RPMI7951 (cell line): ENCODE measurements around the gene MEN1. TPM values are rescaled to one million over a fixed set of nuclear protein-coding genes. Genes with fewer than 3 reads are reported as not detected.

ENCODE experiments used
- DNase-seq: peaks from one replicate; pipeline ENCODE4 v3.0.0-alpha.2; 2012; ENCODE audit warnings: low read depth
- total RNA-seq: library from RNA; depleted of rRNA; stranded (reverse); fragments of >200 nt; shearing (Covaris generic); gene quantifications from 2 replicates; pipeline ENCODE4 v1.2.3, GENCODE V29; 2014

The MEN1 gene
- total RNA-seq, 1 experiment from 2014 or later, result 11.7 TPM

DNA sequence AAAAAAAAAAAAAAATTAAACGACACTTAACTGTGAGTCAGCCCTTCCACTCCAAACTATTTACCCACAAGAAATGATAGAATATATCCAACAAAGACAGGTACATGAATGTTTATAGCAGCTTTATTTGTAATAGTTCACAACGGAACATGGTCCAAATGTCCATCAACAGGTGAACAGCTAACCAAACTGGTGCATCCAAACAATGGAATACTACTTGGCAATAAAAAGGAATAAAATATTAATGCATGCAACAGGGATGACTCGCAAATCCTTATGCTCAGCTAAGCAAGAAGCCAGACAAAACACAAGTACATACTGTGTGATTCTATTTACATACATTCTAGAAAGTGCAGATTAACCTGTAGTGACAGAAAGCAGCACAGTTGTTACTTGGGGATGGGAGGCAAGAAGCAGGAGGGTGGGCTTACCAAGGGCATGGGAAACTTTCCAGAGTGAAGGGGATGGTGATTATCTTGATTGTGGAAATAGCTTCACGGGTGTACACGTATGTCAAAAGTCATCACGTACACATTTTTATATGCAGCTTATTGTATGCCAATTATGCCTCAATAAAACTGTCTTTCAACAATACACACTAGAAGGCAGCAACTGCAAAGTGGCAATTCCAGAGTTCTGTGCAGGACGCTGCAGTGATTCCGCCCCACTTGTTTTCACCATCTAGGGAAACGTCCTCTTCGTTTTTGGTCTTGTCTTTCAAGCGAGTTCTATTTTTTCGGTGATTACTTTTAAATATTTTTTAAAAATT is 25.4 kb downstream of the MEN1 start:
- no peak for DNase-seq

DNA sequence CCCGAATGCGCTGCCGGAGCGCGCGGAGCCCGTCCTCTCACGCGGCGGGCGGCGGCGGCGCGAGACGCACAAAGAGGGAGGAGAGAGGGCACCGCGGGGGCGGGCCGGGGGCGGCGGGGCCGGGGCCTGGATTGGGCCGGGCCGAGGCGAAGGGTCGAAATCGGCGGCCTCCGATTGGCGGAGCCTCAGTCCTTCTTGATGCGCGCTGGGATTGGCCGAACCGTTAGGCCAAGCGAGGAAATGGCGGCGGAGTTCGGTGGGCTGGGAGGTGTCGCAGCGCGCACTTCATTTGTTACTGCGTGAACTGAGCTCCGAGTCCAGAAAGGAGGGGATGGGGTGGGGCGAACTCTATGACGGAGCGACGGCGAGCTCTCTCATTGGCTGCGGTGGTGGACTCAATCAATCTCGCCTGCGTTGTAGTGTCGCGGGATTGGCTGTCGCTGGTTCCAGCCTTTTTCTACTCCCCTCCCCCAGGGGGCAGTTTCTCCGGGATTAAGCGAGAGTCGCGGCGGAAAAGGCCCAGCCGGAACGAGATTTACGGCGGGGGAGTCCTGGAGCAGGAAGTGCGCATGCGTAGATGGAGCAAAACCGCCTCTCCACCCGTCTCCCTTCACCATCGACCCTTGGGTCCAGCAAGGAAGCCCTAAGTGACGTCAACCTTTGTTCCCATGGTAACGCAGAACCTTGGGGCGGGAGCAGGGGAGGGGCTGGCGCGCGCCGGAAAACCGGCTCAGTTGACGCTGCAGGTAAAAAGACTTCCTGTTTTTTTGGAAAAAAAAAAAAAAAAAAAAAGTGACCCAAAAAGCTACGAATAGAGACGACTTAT is 31.7 kb downstream of the MEN1 start, which contains the start of gene SF1:
SF1 (minus strand) TSS at position 70 of the 826 bp plus-strand sequence. CDS start 150 bp downstream, outside the sequence.
- DNase-seq, result peak; percentile 99

DNA sequence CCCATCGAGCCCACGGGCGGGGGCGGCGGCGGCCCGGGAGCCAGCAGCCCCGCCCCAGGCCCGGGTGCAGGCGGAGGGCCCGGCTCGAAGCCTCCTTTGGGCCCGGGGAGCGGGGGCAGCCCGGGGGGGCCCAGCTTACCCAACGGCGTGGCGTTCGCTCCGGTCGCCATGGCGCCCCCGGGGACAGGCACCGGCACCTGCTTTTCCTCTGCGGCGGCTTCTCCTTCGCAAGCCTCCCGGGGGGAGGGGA is 32.2 kb downstream of the MEN1 start:
- DNase-seq, result no peak

DNA sequence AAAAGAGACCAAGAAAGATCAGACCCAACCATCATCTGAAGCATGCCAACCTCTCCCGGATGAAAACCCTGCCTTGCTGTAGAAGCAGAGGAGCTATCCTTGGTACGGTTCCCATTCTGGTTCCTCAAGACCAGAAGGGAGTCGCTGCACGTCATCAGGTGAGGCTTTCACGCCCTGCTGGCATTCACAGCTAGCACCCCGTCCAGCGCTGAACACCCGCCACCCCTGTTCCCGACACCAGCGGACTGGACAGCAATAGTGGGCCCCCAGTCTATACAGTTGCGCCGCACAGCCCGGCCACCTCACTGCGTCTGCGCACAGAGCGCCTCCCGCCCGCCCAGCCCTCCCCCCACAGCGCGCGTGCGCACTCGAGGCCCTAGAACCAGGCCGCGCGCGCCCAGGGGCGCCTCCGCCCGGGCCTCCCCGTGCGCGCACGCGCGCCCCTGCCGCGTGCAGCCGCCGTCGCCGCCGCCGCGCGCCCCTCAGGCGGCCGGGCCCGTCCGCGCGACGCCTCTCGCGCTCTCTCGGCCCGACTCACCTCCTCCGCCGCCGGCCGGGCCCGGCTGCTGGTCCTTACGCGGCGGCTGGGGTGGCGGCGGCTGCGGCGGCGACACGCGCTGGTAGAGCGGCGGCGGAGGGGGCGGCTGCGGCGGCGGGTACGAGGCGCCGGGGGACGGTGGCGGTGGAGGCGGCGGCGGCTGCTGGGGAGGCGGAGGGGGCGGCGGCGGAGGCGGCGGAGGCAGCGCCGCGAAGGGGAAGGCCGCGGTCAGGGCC is 32.7 kb downstream of the MEN1 start:
- DNase-seq, result peak; percentile 79

DNA sequence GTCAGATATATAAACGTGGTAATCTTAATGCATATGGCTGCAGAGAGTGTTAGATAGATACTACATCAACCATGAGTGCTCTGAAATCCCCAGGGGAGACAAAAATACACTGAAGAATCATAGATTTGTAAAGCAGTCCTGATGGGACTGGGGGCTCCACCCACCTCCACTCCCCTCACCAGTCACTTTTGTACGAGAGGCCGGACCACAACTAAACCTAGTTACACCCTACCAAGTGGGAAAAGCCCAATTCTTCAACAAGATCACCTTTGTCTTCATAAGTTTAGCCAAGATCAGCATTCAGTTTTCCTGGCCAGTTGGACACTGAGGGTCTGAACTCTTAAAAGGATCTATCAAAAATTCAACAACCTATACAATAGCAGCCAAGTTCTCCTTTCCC is 33.5 kb downstream of the MEN1 start:
- DNase-seq, result no peak

DNA sequence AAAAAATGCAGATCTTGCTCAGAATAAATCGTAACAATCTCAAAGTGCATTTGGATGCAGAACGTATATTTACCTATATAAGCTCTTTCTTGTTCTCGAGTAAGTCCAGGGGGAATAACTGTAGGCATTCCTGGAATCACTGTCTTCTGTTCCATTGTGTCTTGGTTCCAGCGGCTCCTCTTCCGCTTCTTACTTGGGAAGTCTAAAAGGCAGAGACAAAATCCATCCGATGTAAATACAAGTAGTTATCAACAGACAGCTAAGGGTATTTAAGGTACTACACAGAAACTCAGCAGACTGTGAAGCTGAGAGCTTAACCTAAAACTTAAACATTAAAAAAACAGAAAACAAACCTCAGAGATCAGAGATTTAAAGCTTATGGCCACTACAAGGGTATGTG is 33.9 kb downstream of the MEN1 start:
- DNase-seq, result no peak

DNA sequence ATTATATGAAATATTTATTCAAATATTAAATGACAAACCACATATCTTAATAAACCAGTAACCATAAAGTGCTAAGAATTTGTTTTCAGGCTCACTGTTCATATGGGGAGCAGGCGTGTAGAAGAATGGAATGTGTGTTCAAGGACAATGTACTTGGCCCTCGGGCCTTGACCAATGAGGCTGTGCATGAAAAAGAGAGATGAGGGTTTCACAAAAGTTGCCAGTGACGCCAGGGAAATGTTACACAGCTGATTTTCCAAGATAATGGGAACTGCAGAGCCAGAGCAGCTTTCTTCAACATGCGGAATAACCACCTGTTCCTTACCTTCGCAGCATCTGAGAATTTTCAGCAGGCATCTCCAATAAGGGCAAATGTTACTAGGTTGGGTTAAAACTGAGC is 36.2 kb downstream of the MEN1 start:
- no peak for DNase-seq

DNA sequence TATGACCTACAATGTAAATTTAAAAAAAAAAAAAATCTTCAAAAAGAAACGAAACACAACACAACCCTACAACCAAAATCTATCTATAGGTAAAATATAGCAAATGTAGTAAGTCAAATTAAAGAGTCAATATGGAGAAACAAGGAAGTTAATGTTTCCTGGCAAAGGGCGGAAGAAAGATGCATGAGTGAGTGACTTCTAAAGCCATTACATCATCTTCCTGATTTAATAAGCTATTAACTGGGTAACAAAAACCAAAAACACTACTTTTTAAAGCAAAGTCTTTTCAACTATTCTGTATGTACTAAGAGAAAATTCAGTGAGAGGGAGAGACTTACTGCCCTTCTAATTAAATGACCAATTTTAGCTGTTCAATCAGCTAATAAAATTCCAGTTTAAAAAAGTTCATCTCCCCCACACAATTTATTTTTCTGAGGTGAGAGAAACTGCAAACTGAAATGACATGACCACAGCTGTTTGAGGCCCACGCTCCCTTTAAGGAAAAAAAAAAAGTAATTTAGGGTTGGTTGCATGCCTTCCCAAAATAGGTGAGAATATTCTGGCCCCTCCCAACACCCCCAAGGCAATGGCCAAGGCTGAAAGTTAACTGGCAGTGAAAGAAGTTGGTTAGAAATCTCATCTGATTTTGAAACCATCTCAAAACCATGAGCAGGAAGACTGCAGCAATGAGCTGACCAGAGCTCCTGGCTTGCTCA is 37.9 kb downstream of the MEN1 start:
- no peak for DNase-seq

DNA sequence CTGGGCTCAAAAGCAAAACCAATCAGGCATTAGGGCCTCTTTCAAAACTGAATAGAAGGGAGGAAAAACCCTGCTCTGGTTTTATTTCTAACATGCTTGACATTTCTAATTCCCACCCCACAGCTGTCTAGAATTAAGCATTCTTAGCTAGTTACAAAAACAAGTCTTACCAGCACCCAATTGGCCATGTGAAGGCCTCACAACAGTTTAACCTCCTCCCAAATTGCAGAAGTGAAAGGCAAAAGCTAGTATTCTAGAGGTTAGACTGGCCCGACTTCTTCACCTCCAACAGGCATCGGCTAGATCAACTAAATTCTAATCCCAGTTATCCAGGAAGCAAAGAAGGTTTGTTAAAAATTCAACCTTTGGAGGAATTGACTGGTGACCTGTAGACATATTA is 38.5 kb downstream of the MEN1 start:
- no peak for DNase-seq

DNA sequence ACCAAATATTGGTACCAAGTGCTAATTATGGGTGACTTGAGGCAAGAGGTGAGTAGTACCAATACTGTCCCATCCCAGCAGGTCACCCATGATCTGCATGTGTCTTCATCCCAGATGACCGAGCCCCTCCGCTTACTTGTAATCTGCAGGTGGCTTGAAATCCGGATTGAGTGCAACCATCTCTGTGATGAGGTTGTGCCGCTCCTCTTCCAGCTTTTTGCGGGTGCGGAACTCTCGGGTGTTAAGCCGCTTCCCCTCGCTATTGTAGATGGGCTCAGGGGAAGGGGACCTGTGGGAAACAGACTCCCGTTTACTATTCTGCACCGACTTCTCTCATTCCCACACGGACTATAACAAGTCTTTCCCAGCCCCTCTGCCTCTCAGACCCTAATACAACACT is 40.2 kb downstream of the MEN1 start:
- DNase-seq, result no peak

DNA sequence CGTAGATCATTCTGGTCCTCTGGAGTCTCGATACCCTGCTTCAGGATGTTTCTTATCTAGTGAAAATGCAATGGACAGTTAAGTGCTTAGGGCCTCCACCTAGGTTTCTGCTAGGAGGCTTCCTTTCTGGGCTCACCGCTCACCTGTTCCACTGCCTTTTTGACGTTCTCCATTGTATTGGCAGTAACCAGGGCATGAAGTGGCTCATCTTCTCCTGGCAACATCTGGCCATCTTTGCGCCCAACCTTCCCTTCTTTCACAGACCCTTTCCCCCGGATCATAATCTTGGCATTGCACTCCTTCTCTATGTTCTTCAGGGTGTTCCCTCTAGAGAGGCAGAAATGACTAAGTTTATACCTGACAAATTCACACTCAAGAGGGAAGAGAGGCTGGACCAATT is 41.1 kb downstream of the MEN1 start:
- DNase-seq, result no peak

DNA sequence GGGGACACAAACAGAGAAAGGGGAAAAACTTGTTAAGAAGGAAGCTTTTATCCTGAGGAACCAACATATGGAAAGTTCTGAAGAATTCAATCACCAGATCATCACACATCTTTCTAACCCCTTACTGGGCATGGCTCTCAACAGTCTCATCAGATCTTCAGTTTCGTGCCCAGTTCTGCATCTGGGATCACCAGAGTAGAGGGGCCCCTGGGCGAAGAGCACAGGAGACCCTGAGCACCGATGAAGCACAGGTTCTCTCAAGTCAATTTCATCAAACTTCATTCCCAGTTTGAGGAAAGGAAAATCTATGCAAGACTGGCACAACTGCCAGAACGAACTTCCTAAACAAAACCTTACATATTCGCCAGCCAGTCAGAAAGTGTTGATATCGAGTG is 42.1 kb downstream of the MEN1 start:
- no peak for DNase-seq

DNA sequence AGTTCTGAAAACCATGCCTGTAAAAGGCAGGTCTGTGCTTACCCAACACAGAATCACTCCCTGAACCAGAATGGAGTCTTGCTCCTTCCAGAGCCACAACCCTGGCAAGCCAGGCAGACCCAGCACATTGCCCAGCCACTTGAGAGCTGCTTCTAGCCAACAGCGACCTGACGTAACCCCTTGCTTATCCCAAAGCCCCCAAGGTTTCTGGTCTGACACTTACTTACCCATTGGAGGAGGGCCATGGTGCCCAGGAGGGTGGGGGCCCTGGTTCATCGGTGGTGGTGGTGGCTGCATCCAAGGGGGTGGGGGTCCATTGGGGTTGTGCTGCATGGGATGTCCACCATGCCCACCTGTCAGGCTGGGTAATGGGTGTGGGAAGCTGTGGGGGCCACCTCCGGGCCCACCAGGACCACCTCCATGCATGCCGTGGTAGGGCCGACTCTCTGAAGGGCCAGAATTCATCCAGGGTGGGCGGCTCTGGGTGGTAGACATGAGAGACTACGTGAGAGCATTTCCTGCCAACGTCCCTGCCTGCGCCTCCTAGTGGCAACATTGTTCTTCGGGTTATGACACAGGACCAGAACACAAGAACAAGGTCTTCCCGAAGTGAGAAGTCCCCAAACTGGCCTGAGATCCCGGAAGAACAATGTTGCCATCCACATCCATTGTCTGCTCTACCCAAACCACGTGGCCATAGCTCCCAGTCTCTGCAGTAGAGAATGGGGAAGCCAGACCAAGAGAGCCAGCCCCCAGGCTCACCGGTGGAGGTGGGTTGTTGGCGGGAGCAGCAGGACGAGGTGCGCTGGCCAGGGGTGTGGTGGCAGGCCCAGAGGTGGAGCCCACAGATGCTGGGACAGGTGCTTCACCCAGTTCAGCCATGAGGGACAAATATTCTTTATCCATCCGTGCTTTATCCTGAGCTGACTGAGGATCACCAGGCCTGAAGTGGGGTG is 42.7 kb downstream of the MEN1 start:
- peak; percentile 52 for DNase-seq

DNA sequence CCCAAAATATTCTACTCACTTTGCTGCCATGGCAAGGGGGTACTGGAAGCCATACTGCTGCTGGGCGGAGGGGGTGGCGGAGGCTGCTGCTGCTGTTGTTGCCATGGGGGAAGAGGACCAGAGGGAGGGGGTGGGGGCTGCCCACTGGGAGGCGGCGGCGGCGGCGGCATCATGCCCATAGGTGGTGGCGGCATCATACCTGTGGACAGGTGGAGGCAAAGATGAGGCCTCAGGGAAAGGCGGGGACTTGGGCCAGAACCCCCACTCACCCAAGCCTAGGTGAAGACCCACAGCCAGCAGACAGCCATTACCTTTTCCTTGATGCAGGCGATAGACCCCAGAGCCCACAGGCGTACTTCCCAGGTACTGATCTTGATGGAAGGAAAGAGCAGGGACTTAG is 43.5 kb downstream of the MEN1 start:
- DNase-seq, result no peak

DNA sequence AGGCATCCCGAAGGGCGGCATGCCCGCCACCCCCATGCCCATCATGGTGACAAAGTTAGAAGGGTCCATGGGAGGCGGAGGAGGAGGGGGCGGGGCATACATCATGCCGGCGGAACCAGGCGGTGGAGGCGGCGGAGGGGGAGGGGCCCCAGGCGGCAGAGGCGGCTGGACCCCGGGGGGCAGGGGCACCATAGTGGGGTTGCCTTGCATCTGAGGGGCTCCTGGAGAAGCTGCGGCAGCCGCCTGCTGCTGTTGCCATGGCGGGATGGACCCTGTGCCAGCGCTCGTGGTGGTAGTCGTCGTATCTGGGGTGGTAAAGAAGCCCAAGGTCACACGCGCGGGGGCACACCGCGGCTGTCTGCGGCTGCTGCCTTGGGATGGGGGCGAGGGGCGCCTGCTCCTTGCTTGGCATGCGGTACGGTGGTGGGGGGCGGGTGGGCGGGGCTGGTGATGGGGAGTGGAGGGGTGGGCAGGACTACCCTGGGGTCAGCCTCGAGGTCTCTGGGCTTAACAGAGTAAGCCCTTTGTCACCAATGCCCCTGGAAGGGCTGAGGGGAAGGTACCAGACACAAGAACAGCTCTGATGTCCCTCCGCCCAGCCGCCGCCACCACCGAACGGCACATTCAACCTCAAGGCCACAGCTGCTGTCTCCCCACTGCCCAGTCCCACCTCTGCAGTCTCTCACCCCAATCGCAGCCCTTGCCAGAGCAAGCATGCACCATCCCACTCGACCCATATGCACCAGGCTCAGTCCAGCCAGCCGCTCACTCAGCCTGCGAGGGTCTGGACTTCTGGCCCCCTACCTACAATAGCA is 44.3 kb downstream of the MEN1 start:
- no peak for DNase-seq

DNA sequence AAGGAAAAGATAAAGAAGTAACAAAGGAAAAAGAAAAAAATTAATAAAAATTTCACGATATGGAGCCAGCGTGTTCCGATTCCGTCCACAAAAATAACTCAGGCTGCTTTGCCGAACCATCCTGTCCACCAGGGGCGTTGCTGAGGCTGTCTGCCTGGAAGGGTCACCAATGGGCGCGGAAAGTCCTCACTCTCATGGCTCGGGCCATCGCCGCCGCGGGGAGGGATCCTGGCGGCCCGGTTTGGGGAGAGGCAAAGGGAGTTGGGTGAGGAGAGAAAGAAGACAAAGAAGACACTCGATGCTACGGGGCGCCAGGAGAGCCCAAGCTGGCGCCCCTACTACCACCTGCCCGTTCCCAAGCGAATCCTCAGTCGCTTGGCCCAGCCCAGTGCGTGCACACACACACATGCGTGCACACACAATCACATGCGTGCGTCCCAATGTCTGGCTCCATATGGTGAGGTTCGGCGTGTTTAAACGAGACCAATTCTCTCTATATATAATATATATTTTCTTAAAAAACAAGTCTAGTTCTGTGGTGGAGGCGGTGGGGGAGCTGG is 45.0 kb downstream of the MEN1 start:
- no peak for DNase-seq

DNA sequence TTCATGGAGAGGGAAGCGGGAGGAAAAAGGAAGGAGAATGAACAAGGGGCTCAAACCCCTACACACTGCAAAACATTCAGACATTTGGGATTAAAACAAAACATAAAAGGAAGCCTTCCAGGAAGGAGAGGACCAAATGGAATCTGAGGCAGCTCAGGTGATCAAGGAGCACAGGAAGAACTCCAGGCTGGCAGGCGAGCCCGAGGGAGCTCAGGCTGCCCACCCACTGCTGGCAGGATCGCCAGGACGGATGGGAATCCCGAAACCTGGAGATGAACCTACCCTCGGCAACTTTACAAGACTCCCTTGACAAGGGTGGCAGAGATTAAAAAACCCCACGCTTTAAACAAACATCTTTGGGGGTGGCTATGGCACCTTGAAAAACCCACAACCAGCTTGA is 45.6 kb downstream of the MEN1 start:
- DNase-seq, result no peak

DNA sequence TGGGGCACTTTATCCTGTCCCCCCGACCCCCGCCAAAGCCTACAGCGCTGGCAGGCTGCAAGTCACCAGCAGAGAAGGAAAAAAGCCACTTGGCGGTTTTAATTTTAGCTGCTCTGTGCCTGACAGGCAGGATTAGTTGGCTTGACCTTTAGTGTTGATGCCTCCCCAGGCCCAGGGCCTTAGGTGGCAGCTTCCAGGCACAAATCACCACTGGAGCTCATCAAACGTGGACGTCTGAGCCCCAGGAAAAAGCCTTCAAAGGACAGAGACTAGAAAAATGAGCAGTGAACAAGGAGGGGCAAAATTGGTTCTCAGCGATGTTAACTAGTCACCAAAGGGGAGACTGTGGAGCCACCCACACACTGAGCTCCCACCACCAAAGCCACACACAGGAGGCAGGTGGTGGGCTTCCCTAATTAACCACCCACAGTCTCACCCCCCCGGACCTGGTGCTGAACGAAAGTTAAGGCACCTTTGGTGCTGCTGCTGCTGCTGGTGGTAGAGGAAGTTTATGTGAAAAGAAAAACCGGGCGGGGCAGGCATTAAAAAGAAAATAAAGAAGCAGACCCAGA is 46.2 kb downstream of the MEN1 start:
- no peak for DNase-seq

DNA sequence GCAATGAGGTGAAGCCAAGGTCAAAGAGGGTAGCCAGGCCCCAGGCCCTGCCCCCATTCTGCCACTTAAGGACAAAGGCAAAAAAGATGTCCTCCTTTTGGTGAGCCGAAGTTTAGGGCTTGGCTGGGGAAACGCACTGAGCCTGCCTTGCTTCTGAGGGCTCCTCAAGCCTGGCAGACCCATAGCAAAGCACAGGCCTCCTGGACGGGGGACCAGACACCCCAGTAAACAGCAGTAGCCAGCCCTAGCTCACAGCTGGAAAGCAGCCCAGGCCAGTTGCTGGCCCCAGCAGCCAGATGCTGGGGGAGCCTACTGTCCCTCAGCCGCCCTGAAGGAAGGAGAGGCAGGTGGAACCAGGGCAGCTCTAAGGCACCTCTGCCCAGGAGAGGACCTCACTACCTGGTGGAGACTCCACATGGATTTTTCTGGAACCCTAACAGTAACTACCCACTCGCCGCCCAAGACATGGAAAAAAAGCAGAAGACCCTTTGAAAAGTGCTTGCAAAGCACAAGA is 46.8 kb downstream of the MEN1 start:
- DNase-seq, result no peak
